GM12872 (cell line): Measurements from ENCODE around the gene FXYD7.

Experiments used
- TF ChIP-seq, protein P1 (sequence below): IDR thresholded peaks from 3 replicates; pipeline ENCODE4 v1.5.1; 2011; ENCODE audit warnings: low read depth, mild to moderate bottlenecking, low read length, moderate library complexity; ENCODE audit not compliant: insufficient read depth

FXYD7 gene

DNA sequence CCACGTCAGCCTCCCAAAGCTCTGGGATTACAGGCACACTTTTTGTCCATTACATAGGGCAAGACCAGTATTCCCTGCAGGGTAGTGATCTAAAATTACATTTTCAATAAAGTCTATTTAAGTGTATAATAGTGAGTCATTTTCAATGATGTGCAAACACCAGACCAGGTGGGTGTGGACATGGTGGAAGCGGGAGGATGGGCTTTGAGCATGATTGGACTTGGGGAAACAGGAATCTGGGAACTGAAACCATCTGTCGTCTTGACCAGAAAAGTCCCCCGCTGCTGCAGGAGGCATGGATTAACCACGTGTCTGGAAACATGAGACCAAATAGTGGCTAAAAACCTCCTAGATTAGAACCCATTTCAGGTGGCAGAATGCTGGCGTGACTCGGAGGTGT is 22.6 kb upstream of the FXYD7 start:
- TF ChIP-seq, protein P1, sequence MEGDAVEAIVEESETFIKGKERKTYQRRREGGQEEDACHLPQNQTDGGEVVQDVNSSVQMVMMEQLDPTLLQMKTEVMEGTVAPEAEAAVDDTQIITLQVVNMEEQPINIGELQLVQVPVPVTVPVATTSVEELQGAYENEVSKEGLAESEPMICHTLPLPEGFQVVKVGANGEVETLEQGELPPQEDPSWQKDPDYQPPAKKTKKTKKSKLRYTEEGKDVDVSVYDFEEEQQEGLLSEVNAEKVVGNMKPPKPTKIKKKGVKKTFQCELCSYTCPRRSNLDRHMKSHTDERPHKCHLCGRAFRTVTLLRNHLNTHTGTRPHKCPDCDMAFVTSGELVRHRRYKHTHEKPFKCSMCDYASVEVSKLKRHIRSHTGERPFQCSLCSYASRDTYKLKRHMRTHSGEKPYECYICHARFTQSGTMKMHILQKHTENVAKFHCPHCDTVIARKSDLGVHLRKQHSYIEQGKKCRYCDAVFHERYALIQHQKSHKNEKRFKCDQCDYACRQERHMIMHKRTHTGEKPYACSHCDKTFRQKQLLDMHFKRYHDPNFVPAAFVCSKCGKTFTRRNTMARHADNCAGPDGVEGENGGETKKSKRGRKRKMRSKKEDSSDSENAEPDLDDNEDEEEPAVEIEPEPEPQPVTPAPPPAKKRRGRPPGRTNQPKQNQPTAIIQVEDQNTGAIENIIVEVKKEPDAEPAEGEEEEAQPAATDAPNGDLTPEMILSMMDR: no peak

DNA sequence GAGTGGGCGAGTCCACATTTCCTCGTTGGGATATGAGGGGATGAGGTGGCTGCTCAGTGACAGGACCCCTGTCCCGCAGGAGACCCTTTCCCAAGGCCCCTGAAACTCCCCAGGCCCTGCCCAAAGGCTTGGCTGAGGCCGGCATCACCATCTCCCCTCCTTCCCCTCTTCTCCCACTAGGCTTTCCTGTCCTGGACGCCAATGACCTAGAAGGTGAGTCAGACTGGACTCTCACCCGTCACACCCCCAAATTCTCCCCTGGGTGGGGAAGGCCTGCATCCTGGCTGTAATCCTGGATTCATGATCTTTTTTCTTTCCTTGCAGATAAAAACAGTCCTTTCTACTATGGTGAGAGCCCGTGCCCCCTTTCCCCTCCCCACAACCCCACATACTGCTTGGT is 22.2 kb upstream of the FXYD7 start:
- TF ChIP-seq, protein P1: no peak

DNA sequence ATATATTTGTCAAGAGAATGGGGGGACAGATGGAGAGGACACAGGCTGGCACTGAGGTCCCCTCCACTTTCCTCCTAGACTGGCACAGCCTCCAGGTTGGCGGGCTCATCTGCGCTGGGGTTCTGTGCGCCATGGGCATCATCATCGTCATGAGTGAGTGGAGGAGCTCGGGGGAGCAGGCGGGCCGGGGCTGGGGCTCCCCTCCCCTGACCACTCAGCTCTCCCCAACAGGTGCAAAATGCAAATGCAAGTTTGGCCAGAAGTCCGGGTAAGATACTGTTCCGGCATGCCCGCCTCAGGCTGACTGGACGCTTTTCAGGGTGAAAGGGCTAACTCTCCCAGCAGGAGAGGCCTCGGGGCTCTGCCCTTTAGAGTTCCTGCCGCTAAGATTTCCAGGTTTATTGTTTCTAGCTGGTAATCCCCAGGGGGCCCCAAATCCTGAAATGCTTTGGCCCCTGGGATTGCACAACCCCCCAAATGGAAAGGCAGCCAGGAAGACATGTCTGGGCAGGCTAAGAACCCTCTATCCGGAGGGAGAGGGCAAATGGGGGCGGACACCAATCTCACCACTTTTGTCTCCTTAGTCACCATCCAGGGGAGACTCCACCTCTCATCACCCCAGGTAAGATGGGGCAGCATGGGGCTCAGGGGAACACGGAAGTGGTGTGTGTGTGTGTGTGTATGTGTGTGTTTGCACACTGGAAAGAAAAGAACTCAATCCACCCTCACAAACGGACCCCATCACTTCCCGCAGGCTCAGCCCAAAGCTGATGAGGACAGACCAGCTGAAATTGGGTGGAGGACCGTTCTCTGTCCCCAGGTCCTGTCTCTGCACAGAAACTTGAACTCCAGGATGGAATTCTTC is 20.1 kb upstream of the FXYD7 start:
- TF ChIP-seq, protein P1: no peak

DNA sequence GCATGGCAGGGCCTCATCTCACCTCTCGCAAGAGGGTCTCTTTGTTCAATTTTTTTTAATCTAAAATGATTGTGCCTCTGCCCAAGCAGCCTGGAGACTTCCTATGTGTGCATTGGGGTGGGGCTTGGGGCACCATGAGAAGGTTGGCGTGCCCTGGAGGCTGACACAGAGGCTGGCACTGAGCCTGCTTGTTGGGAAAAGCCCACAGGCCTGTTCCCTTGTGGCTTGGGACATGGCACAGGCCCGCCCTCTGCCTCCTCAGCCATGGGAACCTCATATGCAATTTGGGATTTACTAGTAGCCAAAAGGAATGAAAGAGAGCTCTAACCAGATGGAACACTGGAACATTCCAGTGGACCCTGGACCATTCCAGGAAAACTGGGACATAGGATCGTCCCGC is 19.5 kb upstream of the FXYD7 start:
- TF ChIP-seq, protein P1: no peak

DNA sequence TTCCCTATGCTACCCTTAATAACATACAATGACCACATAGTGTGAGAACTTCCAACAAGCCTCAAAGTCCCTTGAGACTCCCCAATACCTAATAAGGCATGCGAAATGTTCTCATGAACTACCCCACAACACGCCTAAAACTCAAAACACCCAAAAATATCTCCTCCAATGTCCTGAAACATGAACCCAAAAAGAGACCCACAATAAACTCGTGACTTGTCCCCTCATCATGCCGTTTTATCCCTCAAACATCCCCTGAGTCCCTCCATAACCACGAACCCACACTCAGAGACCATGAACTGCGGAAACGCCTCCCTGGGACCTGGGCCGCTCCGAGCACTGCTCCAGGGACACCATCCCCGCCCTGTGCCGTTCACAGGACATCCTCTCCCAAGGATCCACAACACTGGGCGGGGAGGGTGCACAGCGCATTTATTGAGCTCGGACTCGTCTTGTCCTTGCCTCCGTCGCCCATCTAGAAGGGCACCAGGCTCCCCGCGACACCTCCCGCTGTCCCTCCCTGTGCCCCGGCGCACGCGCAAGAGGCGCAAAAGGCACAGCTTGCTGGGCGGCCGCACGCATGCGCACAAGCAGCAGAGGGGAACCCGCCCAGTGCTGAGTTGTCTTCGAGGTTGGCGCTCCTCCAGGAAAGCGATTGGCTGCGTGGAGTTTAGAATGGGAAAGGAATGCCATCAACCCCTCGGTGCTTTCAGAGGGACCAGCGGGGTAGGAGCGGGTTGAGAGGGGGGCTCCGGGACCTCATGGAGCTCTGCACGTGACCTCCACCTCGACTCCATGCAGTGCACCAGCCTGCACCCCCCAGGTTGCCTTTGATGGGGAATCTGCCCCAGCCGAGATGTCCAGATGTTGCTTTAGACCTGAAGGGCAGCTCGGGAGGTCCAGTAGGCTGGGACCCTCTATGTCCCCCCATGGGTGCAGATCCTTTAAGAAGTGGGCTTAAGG is 18.7 kb upstream of the FXYD7 start:
- TF ChIP-seq, protein P1: no peak

DNA sequence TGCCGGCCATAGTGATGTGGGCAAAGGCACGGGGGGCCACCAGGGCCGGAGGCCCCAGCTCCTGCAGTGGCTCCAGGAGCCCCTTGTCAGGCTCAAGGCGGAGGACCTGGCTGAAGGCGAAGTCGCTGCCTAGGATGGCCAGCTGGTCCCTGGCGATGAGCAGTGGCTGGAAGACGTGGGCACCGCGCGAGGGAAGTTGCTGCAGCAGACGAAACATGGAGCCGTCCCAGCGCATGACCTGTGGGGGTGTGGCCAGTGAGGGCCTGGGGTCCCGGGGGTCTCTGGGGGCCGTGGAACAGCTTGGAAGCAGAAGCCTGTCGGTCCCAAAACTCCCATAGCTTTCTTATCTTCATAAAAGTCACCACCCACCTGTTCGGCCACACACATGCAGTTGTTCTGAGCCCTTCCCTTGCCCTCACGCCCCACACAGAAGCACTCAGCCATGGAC is 17.8 kb upstream of the FXYD7 start:
- TF ChIP-seq, protein P1: no peak
